Left kidney (tissue), 2 donors: ENCODE data around the gene POGLUT2. TPM values are rescaled to one million over a fixed set of nuclear protein-coding genes. Genes with fewer than 3 reads are reported as not detected.
"Not testable (repeated sequence)": the region's sequence is repeated elsewhere in the genome, so short reads cannot be mapped to it uniquely, and the experiment has no call there.

Experiments
- DNase-seq: peaks from one replicate; pipeline ENCODE4 v3.0.0-alpha.2; 2013
- polyA plus RNA-seq: library from polyadenylated mRNA; unstranded; fragments of 120-200 nt; gene quantifications from one replicate; pipeline ENCODE4 v1.2.1, GENCODE V29; 2013; ENCODE audit not compliant: insufficient read length

Gene POGLUT2
- polyA plus RNA-seq, 1 donor: 48.2 TPM

DNA sequence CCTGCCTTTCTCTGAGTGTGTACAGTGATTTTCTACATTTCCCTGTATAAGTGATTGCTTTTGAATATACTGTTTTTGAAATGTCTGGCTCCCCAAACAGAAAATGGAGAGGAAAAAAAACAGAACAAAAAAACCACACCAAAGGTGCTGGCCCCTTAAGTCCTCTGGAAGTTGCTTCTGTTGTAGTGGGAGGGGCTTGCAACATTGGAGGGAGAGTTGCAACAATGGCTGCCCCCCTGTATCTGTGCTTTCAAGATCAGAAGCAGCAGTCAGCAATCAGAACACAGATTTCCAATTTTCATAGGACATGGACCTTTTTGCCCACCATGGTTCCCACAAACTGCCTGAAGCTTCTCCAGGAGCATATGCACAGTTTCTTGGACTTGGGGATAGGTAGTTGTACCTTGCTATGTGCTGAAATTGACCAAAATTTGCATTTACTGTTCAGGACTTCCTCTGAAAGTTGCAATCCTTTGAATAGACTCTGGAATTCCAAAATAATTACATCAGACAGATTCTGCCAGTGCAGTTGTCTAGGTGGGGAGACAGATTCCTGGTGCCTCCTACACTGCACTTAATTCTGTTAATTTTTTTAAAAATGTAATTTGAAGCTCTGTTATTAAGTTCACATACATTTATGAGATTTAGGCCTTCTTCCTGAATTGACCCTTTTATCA lies 14.0 kb upstream of the POGLUT2 start:
- DNase-seq: no peak

- no peak for DNase-seq
Observed at GRCh38 chr13:102807699-102808098, 8.9 kb upstream of the POGLUT2 start.

GRCh38 chr13:102805680-102806079 lies 6.9 kb upstream of the POGLUT2 start:
- DNase-seq: no peak

- peak; percentile 80 for DNase-seq
Observed at GRCh38 chr13:102800145-102801041, 1.6 kb upstream of the POGLUT2 start.

- peak; percentile 21 for DNase-seq
Observed at GRCh38 chr13:102799426-102800144, 809 bp upstream of the POGLUT2 start.

DNA sequence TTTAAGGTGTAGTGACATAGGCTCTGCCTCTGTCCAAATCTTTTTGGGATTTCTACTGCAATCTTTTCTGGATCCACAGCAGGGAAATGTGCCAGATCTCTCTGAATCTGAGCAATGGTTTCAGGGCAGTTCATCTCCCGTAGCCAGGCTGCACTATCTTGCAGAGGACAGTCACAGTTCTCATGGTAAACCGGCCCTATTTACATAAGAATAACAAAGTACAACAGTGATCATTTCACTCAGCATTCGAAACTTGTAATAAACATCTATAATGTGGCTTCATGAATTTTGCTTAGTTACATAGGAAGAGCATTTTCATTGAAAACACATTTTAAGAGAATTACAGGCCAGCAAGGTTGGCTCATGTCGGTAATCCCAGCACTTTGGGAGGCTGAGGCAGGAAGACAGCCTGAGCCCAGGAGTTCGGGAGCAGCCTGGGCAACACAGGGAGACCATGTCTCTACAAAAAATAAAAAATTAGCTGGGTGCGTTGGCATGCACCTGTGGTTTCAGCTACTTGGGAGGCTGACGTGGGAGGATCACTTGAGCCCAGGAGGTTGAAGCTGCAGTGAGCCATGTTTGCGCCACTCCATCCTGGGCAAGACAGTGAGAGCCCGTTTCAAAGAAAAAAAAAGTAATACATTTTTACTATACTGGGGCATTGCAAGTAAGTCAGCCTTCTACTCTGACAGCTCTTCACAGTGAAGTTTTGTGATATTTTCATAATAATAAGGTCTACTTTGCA lies 5.0 kb downstream of the POGLUT2 start:
- DNase-seq: no peak

GRCh38 chr13:102792396-102792795 lies 6.4 kb downstream of the POGLUT2 start:
- DNase-seq: no peak

DNA sequence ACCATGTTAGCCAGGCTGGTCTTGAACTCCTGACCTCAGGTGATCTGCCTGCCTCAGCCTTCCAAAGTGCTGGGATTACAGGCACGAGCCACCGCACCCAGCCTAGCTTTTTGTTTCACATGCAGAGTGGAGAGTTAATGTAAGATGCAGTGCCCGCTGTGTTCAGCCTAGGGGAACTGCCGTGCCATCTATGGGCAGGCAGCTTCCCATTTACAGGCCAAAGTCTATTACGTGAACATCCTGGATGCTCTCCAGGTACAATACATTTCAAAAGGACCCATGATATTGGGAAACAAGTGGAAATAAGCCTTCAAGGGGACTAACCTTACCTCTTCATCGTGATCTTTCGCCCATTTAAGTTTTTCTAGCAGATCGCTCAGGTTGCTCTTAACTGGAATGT lies 10.1 kb downstream of the POGLUT2 start:
- DNase-seq: no peak

- no peak for DNase-seq
Observed at GRCh38 chr13:102784483-102784882, 14.3 kb downstream of the POGLUT2 start.

- DNase-seq: no peak
Observed at GRCh38 chr13:102781591-102781990, 17.2 kb downstream of the POGLUT2 start.

- not testable (repeated sequence) for DNase-seq
Observed at GRCh38 chr13:102780656-102781055, 18.1 kb downstream of the POGLUT2 start.

- no peak for DNase-seq
Observed at GRCh38 chr13:102779436-102780159, 19.2 kb downstream of the POGLUT2 start.

- DNase-seq: no peak
Observed at GRCh38 chr13:102777736-102778135, 21.0 kb downstream of the POGLUT2 start.

DNA sequence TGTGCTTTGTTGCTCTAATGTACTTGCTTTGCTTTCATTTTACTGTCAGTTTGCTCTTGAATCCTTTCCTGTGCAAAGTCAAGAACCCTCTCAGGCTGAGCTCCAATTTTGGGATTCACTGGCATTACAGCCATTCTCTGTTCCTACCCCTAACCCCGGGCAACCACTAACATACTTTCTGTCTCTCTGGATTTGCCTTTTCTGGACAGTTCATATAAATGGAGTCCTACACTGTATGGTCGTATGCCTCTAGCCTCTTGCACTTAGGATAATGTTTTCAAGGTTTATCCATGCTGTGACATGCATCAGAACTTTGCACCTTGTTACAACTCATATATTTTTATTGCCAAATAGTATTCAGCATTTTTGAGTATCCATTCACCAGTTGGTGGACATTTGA lies 22.5 kb downstream of the POGLUT2 start:
- DNase-seq: no peak

GRCh38 chr13:102774591-102775520 lies 23.9 kb downstream of the POGLUT2 start:
- DNase-seq: no peak

DNA sequence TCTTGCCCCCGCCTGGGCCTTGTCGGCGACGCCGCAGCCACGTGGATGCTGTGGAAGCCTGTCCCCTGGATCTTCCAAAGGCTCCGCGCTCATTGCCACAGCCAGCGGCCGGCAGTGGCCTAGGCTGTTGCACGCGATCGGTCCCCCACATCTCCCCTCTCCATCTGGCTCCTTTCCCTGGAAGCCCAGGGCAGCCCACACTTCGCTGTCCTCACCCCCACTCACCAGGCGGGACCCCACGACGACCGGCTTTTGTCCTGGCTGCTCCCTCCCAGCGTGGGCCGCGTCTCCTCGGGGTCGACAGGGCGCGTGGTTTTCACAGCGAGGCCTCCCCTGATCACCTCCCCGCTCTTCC lies 24.6 kb downstream of the POGLUT2 start:
- no peak for DNase-seq

DNA sequence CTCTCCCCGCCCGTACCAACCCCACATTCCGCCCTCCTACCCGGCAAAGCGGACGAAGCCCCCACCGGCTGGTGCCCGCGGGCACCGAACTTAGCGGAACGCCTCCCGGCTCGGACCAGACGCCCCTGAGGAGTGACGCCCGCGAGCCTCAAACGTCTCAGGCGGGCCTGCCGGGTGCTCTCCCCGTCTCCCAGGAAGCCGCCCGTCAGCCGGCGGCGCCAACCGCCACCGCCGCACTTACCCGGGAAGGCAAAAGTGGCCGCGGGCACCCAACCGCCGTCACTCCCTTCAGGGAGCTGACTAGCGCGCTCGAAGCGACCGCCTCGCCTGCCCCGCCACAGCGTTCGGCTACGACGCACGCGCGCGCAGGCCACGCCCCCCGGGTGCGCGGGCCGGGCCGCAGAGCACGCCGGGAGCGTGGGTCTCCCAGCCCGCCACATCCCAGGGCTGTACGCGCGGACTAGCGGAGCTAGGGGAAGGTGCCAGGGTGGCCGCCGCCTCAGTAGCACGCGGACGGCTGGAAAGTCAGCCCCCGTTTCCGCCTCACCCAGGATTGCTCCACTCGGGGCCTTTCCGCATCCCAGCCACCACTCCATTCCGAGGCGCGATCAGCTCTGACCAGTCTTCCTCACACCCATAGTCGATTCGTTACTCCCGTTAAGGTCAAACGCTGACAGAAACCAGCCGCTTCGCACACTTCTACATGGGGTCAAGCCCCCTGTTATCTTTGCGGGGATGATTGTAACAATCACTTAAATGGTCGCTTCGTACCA lies 25.1 kb downstream of the POGLUT2 start, which contains the start of gene TEX30:
Gene TEX30, minus strand, starts transcription at position 346 of the 773 bp plus-strand sequence. CDS start 3,760 bp downstream, outside the sequence.
- DNase-seq: peak; percentile 81

- DNase-seq: no peak
Observed at GRCh38 chr13:102772042-102772425, 26.7 kb downstream of the POGLUT2 start.
